GM21390 (cell line): ENCODE measurements around the gene LRBA.

Experiments used
- ATAC-seq: cut with Tn5 transposase; IDR thresholded peaks from one replicate; pipeline ENCODE4 v1.9.1; 2021; ENCODE audit not compliant: unreplicated experiment

LRBA gene

DNA sequence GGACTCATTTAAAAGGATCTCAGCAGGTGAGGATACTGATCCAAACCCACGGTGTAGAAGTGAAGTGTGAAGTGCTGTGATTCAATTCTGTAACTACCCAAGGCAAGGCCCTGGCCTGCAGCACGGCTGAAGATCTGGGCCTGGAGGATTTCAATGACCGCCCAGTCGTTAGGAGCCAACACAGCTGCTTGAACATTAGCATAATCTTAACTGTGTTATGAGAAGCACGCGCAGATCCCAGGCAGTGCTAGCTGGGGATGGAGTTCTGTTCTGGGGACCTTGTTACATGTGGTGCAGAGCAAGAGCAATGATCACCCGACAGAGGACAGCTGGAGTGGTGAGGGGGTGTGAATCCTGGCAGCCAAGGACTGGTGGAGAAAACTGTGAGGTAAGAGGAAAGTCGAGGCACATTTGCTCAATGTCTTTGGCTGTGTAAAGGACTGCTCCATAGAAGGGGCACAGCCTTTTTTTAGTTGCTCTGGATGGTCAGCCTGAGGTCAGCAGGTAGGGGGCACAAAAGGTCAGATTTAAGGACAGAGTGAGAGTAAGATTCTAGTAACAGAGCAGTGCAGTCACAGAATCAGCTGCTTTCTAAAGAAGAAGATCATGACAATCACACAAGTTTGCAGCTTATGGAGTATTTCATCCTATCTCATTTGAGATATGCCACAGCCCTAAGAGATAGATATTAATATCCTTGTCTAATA, 755.1 kb downstream of the LRBA start:
- ATAC-seq = no peak

- no peak for ATAC-seq
Measured at GRCh38 chr4:150258569-150258968, 756.5 kb downstream of the LRBA start.

DNA sequence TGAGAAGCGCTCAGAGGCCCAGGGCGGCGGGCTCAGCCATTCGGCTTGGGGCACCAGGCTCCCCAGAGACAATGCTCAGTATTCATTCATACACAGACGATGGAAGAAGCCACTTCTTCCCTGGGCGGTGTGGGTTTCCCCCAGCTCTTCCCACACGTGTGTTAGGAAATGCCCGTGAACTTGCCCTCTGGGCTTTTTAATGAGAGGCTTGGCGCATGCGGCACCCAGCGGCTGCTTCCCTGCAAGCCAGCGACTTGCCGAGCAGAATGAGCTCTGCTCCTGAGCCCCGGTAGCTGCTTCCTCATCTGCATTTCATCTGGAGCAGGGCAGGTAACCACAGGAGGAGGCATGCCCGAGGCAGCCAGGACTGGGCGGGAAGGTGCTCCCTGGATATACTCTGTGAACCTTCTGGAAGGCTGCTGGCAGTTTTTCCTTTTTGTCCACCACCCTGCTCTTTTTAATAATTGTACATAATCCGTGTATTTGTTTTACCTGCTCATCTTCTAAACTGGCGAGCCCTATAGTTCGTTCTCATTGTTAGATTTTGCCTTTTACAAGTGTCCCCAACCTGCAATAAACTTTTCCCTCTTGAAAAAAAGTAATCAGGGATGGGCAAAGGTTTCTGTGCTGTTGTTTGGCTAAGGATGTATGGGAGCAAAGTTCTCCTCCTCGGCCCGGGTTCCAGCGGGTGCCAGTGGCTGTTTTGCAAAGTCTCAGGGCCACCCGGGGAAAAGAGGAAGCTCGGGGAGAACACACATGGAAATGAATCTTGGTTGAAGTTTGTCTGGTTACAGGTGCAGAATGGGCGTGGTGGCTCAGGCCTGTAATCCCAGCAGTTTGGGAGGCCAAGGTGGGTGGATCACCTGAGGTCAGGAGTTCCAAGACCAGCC, 758.0 kb downstream of the LRBA start:
- ATAC-seq = no peak

- ATAC-seq = no peak
Measured at GRCh38 chr4:150256225-150256620, 758.9 kb downstream of the LRBA start.

GRCh38 chr4:150255610-150256224, 759.4 kb downstream of the LRBA start:
- no peak for ATAC-seq

- no peak for ATAC-seq
Measured at GRCh38 chr4:150253965-150254630, 761.0 kb downstream of the LRBA start.

- ATAC-seq = no peak
Measured at GRCh38 chr4:150253416-150253815, 761.7 kb downstream of the LRBA start.

DNA sequence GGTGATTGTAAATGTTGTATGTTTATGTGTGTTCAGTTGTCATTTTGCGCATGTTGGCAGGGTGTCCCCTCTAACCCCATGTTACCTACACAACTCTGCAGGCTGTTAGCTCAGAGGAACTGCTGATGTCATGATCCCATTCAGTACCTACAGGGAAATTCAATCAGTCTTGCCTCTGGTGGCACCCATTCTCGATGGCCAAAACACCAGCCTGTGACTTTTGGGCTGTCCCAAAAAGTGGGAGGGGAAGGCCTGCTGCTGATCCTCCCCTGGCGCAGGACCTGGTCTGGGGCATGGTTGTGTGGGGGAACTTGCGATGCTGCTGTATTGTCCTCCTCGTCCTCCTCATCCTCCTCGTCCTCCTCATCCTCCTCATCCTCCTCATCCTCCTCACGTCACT, 762.3 kb downstream of the LRBA start:
- ATAC-seq = no peak

GRCh38 chr4:150252306-150252705, 762.8 kb downstream of the LRBA start:
- no peak for ATAC-seq

GRCh38 chr4:150251752-150252190, 763.3 kb downstream of the LRBA start:
- ATAC-seq = no peak

- no peak for ATAC-seq
Measured at GRCh38 chr4:150250998-150251651, 764.0 kb downstream of the LRBA start.

DNA sequence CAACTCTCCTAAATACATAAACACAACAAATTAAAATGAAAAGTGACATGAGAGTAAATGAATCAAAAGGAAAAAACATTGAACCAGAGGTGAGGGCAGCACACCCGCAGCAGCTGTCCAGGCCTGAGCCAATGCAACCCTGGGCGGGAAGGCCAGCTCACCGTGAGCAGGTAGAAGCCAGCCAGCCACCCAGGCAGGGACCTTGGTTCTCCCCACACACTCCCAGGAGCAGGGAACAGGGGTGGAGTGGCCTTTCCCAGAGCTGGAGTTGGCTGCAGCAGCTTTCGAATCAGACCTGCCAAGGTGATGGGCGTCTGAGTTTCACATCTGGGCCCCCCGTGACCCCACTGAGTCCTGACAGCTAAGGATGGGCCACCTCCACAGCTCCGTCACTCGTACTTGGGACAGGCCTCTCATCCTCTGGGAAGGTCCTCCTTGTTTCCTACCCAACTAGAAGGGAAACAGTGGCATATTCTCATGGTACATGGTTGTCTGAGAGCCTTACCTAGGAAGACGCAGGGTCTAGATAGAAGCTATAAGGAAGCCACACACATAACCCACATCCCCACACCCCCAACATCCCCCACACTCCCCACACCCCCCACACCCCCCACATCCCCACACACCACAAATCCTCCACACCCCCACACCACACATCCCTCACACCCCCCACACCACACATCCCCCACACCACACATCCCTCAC, 764.6 kb downstream of the LRBA start:
- no peak for ATAC-seq

GRCh38 chr4:150248181-150248580, 766.9 kb downstream of the LRBA start:
- no peak for ATAC-seq

DNA sequence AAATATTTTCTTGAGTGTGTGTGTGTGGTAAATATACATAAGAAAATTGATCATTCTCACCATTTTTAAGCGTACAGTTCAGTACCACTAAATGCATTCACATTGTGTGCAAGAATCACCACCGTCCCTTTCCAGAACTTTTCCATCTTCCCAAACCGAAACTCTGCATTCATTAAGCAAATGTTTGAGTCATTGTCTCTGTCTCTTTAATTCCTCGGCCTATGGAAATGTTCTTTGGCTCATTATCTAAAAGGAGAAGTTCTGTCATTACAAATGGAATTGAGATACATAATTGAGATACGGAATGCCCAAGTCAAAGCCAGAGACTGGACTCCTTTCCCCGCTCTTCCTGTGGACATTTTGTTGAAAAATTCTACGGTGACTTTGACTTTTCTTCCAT, 767.9 kb downstream of the LRBA start:
- ATAC-seq = no peak

DNA sequence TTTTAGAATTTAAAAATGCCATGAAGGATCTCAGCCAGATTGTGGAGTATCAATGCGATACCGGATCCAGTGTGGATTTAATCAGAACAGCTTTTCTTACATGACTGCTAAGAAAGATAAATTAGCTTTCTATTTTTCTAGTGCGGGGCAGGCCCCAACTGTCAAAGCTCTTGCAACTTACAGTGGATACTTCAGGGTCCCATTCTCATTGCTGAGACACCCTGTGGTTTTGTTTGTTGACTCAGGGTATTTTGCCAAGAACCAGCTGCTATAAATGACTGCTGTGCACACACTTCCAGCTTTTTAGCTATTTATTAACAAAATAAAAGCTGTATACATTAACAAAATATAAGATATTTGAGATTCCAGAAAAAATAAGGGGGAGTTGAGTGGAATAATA, 770.5 kb downstream of the LRBA start:
- ATAC-seq = no peak

- ATAC-seq = no peak
Measured at GRCh38 chr4:150243932-150244331, 771.2 kb downstream of the LRBA start.

- no peak for ATAC-seq
Measured at GRCh38 chr4:150242820-150243458, 772.1 kb downstream of the LRBA start.

- no peak for ATAC-seq
Measured at GRCh38 chr4:150240011-150240410, 775.1 kb downstream of the LRBA start.

- no peak for ATAC-seq
Measured at GRCh38 chr4:150238591-150238990, 776.5 kb downstream of the LRBA start.
